ENCODE results near the gene ANKRD65.

- TF ChIP-seq, protein P1, sequence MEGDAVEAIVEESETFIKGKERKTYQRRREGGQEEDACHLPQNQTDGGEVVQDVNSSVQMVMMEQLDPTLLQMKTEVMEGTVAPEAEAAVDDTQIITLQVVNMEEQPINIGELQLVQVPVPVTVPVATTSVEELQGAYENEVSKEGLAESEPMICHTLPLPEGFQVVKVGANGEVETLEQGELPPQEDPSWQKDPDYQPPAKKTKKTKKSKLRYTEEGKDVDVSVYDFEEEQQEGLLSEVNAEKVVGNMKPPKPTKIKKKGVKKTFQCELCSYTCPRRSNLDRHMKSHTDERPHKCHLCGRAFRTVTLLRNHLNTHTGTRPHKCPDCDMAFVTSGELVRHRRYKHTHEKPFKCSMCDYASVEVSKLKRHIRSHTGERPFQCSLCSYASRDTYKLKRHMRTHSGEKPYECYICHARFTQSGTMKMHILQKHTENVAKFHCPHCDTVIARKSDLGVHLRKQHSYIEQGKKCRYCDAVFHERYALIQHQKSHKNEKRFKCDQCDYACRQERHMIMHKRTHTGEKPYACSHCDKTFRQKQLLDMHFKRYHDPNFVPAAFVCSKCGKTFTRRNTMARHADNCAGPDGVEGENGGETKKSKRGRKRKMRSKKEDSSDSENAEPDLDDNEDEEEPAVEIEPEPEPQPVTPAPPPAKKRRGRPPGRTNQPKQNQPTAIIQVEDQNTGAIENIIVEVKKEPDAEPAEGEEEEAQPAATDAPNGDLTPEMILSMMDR (IDR thresholded peaks at IDR 0.05; ENCODE audit: poor library complexity), result no peak
- TF ChIP-seq EZH2phosphoT487 (IDR thresholded peaks at IDR 0.05; ENCODE audit: low read depth, severe bottlenecking, unreplicated experiment), result no peak
- no peak for TF ChIP-seq EZH2 (IDR thresholded peaks at IDR 0.05; ENCODE audit: borderline replicate concordance)
Measured at GRCh38 chr1:1433804-1434130, 12.7 kb upstream of the ANKRD65 start.

Data from hepatocyte (in vitro differentiated cells).